ENCODE measurements around the gene KAT7.

KAT7 gene

GRCh38 chr17:49842846-49843245 lies 54.4 kb downstream of the KAT7 start:
- no peak for DNase-seq (ENCODE audit: low read depth)

DNA sequence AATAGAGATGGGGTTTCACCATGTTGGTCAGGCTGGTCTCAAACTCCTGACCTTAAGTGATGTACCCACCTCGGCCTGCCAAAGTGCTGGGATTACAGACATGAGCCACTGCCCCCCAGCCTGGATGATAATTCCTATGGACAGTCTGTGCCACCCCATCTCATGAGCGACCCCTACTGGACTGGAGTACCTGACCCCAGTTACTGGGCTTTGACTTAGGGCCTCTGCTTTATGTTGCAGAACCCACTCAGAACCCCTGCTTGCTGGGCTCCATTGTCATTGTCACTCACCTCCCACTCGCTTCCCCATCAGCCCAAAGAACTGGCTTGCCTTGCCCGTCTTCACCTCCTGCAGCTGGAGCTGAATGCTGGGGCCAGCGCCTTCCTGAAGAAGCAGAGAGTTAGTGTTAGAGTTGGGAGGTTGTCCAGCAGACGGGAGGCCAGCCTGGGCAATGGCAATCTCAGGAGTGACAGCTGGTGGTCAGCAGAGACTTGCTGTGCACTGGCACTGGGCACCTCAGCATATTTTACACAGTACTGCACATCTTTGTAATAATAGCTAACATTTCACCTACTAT lies 55.4 kb downstream of the KAT7 start:
- DNase-seq (ENCODE audit: low read depth): no peak

GRCh38 chr17:49845321-49845720 lies 56.8 kb downstream of the KAT7 start:
- no peak for DNase-seq (ENCODE audit: low read depth)

DNA sequence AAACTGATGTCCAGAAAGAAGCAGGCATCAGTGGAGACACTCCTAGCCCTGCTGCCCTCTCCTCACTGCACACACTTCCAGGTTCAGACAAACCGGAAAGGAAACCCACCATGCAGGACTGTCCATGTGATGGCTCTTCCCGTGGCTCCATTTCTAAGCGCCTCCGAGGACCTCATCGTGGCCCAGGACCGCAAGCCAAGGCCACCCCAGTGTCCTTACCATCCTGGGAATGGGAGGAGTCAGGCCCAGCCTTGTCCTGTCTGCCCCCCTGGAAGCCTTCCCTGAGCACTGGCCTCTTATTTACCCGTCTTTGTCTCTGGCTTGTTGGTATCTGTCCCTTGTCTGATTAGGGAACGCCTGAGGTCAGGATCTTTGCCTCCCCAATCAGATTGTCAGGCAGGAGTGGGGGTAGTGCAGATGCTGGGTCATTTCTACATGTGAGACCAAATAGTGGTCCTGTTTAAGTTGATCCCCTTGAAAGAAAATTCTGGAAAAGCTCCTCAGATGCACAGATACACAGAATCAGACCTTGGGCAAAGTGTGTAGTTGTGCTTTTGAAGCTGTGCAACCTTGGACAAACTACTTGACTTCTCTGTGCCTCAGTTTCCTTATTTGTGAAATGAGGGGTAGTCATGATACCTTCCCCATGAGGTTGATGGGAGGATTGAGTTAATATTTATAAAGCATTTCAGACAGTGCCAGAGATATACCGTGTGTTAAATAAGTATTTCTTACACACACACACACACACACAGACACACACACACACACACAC lies 58.6 kb downstream of the KAT7 start:
- DNase-seq (ENCODE audit: low read depth): no peak

DNA sequence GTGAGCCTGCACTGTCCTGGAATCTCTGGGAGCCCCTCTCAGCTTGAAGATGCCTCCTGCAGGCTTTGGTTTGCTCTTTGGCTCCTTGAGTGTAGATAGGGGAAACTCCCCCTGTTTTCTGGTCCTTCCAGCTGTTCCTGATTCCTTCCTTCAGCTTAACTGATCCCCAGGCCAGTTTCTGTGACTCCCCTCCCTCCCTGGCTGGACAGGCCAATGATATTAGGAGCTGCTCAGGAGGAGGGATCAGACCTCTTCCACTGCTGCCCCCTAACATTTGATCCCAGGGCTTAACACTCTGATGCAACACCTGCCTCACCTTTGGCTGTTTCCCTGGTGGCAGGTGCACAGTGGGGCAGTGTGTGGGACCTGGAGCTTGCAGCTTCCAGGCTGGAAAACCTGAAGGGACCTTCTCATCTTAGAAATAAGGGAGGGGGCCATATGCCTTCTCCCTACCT lies 59.6 kb downstream of the KAT7 start, which contains the start of gene TAC4:
Gene TAC4 (minus strand): TSS at position 51 of the 455 bp plus-strand sequence. CDS start 52 bp downstream, outside the sequence.
- no peak for DNase-seq (ENCODE audit: low read depth)

- DNase-seq (ENCODE audit: low read depth): no peak
Measured at GRCh38 chr17:49848739-49849138, 60.3 kb downstream of the KAT7 start.

- DNase-seq (ENCODE audit: low read depth): no peak
Measured at GRCh38 chr17:49850218-49850610, 61.7 kb downstream of the KAT7 start.

- DNase-seq (ENCODE audit: low read depth): no peak
Measured at GRCh38 chr17:49850772-49851386, 62.4 kb downstream of the KAT7 start.

GRCh38 chr17:49851387-49852291 lies 63.2 kb downstream of the KAT7 start:
- no peak for DNase-seq (ENCODE audit: low read depth)

DNA sequence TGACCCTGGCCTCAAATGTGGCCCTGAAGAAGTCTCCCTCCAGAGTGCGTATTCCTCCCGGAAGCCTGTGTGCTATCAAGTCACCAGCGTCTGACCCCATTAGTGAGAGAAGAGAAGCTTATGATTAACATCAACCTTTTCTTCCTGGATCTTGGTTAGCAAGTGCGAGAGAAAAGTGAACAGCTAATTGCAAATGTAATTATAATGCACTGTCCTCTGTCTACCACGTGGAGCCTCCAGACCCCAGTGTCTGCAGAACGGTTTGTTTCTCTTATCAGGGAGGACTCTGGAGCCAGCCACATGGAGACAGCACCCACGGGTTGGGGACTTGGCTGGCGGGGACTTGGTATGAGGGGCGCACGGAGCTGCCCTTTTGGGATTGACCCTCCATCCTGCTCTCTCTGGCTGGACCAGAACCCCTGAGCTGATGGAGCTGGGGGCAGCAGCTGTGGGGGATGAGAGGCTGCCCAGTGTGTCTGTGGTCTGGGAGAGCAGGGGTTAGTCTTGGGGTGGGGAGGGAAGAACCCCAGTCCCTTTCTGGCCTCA lies 65.1 kb downstream of the KAT7 start:
- DNase-seq (ENCODE audit: low read depth): no peak

GRCh38 chr17:49854126-49854525 lies 65.6 kb downstream of the KAT7 start:
- DNase-seq (ENCODE audit: low read depth): no peak

DNA sequence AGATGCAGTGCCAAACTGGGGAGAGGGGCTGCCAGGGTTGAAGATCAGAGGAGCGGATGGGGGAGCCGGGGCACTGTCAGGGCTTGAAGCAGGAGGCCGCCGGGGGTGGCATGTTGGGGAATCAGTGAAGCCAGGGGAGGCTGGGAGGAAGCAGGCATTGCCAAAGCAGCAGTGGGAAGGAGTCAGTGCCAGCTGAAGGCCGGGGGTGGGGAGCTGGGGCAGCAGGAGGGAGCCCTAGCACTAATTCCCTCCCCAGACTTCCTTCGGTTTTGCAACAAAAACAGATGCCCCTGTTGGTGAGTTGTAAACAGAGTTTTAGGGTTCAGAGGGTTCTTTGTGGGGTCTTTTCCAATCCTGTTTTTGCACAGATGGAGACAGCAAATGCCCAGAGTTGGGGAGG lies 70.3 kb downstream of the KAT7 start:
- no peak for DNase-seq (ENCODE audit: low read depth)

GRCh38 chr17:49859991-49860953 lies 71.8 kb downstream of the KAT7 start:
- no peak for DNase-seq (ENCODE audit: low read depth)

DNA sequence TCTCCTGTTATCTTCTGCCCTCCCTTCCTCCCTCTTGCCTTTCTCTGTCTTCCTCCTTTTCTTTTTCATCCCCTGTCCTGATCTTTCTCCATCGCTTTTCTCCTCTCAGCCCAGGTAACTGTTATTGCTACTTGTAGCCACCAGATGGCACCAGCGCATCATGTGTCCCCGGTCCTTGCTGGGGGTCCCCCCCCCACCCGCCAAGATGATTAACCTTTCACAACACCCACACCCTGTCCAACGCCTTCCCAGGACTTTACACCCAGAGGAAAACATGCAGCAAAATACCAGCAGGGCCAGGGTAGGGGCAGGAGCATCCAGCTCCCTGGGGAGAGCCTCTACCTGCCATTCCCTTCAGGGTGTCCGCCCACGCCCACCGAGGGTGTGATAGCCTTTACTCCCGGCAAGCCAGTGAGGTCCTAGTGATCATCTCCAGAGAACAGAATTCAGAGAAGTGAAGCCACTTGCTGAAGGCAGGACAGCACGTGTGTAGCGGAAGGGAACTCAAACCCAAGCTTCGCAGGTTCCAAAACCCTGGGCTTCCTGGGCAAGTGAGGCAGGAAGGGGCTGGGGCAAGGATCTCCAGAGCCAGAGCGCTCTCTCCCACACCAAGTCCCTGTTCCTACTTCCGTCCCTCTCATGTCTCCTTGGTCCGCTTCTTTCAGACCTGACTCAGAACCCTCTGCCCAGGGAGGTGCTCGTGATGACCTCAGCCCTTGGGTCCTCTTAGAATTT lies 72.8 kb downstream of the KAT7 start:
- DNase-seq (ENCODE audit: low read depth): no peak

DNA sequence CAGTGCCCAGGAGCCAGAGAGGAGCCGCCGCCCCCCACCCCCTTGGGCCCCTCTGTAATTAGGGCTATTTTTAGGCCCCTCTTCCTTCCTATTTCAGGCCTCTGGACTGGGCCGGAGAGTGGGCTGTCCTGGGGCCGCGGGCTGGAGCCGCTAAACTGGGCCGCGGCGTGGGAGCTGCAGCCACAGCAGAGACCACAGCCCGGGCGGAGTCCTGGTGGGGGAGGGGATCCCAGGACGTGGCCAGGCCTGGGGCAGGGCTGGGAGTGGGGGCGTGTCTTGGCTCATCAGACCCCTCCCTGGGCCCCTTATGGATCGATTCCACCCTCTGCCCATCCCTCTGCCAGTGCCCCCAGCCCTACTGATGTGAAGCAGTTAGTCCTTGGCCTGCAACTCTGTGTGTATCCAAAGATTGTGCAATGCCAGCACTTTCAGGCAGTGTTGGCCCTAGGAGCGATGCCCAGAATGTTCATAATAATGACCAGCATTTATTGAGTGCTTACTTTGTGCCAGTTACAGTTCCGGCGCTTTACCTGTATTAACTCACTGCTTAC lies 74.4 kb downstream of the KAT7 start:
- no peak for DNase-seq (ENCODE audit: low read depth)

GRCh38 chr17:49866019-49866380 lies 77.5 kb downstream of the KAT7 start:
- DNase-seq (ENCODE audit: low read depth): no peak

- DNase-seq (ENCODE audit: low read depth): no peak
Measured at GRCh38 chr17:49866882-49867413, 78.5 kb downstream of the KAT7 start.

DNA sequence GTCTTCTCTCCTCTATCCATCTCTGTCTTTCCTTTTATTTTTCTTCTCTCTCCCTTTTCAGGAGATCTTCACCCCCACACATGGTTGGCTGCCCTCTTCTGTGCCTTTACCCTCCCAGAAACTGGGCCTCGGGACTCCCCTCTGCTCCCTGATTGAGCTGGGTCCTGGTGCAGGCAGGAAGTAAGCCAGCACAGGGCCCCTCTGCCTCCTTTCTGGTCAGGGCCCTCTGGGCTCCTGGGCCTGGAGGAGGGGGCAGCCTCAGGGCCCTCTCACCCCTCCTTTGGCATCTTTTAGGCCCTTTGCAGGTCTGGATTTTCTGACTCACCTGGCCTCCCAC lies 80.5 kb downstream of the KAT7 start:
- DNase-seq (ENCODE audit: low read depth): no peak

DNA sequence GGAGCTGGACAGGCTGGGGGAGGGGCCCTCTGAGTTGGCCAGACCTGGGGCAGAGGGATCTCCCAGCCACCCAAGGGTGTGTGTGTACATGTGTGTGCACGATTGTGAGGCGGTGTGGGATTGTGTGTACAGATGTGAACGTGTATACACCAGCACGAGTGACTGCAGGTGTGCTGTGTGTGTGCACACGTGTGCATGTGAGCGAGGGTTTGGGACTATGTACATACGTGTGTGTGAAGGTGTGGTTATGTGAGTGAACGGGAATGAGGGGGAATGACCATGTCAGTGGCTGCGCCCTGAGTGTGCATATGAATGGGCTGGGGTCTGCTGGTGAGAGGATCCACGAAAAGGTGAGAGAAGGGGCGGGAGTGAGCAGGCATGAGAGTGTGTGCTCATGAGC lies 81.8 kb downstream of the KAT7 start:
- no peak for DNase-seq (ENCODE audit: low read depth)

DNA sequence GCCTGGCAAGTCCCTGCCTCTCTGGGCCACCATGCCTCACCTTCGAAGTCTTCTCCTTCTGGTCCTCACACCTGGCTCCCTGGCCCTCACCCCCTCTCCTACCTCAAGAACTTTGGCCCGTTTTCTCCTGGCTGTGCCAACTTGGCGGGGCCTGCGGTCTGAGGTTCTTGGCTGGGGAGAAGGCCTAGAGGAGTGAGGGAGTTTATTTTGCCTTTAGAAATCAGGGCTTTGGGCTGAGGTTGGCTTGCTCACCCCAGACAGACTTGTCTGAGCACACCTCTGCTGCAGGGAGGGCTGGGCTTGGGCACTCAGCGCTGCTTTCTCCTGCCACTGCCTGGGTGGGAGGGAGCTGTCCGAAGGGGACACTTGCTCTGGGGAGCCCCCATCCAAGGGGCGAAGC lies 82.7 kb downstream of the KAT7 start:
- no peak for DNase-seq (ENCODE audit: low read depth)
